Measurements from ENCODE around the gene ARHGAP24.

DNA sequence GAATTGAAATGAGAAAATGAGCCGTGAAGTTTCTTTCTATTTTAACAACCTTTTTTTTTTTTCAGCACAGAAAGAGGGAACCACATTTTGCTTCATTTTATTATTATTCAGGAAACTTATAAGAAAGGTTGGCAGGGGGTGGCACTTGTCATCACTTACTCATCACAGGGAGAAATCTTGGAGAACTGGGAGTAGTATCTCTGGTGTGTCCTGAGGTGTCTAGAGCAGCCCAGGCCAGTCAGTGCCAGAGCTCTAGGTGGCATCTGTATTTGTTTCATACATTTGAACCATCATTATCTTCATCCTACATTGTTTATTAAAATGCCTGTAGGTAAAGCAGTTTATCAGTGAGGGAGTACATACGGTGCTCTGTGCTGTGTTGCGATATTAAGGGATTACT, 43.8 kb upstream of the ARHGAP24 start:
- TF ChIP-seq CTCF (IDR thresholded peaks at IDR 0.05), result no peak
- no peak for TF ChIP-seq POLR2AphosphoS5 (IDR thresholded peaks at IDR 0.05)
